B cell (primary cell): ENCODE measurements around the gene ITPKB.

Experiments
- EZH2 ChIP-seq: IDR thresholded peaks from 2 replicates; pipeline ENCODE4 v1.6.1; 2012; ENCODE audit warnings: borderline replicate concordance, low read depth, mild to moderate bottlenecking, moderate library complexity, low read length; ENCODE audit not compliant: insufficient read depth, poor library complexity, severe bottlenecking
- TF ChIP-seq, protein P1 (sequence below): fragments of 200-600 bp; IDR thresholded peaks from one replicate; pipeline ENCODE4 v1.8.0; 2022; ENCODE audit warnings: antibody characterized with exemption, mild to moderate bottlenecking

DNA sequence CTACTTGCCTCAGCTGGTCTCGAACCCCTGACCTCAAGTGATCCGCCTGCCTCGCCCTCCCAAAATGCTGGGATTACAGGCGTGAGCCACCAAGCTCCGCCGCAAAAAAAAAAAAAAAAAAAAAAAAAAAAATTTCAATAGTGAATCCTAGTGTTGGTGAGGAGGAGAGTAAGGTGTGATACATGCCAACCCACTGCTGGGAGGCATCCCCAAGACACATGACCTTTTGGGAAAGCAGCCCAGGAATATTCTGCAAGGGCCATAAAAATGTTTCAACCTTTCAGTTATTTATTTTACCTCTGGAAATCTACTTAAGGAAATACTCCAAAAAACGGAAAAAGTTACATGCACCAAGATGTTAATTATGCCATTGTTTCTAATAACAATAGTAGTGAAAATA, 69.0 kb downstream of the ITPKB start:
- TF ChIP-seq, protein P1, sequence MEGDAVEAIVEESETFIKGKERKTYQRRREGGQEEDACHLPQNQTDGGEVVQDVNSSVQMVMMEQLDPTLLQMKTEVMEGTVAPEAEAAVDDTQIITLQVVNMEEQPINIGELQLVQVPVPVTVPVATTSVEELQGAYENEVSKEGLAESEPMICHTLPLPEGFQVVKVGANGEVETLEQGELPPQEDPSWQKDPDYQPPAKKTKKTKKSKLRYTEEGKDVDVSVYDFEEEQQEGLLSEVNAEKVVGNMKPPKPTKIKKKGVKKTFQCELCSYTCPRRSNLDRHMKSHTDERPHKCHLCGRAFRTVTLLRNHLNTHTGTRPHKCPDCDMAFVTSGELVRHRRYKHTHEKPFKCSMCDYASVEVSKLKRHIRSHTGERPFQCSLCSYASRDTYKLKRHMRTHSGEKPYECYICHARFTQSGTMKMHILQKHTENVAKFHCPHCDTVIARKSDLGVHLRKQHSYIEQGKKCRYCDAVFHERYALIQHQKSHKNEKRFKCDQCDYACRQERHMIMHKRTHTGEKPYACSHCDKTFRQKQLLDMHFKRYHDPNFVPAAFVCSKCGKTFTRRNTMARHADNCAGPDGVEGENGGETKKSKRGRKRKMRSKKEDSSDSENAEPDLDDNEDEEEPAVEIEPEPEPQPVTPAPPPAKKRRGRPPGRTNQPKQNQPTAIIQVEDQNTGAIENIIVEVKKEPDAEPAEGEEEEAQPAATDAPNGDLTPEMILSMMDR, result no peak
- TF ChIP-seq EZH2, result no peak
